Glomerular visceral epithelial cell (primary cell): Measurements from ENCODE around the gene DTHD1.

Experiments used
- DNase-seq: peaks from one replicate; pipeline ENCODE4 v3.0.0-alpha.2; 2016; ENCODE audit errors: extremely low spot score

The DTHD1 gene

GRCh38 chr4:36348403-36348938 is 67.1 kb downstream of the DTHD1 start:
- DNase-seq, result peak; percentile 12

DNA sequence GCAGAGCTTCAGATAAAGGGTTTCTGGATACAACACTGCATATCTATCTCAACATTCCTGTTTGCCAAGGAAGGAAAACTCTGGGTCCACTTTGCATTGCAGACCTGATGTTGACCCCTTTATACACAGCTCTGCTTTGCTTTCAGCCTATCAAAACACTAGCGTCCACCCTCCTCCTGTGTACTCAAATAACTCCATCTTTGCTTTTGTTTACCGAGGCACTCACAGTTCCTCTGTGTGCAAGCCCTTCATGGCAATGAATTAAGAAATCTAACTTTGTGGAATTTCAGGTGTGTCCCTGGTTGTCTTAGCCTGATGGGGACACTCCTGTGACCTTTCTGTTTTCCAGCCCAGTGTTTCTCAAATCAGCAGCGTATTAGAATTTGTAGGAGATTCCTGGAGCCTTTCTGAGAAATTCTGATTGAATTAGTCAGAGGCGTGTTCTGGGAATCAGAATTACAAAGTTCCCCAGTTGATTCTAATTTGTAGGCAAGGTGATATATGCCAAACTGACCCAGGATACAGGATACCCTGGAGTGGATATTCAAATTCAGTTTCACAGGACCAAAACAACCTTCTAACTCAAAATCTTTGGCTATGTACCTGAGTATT is 68.6 kb downstream of the DTHD1 start:
- DNase-seq, result no peak

DNA sequence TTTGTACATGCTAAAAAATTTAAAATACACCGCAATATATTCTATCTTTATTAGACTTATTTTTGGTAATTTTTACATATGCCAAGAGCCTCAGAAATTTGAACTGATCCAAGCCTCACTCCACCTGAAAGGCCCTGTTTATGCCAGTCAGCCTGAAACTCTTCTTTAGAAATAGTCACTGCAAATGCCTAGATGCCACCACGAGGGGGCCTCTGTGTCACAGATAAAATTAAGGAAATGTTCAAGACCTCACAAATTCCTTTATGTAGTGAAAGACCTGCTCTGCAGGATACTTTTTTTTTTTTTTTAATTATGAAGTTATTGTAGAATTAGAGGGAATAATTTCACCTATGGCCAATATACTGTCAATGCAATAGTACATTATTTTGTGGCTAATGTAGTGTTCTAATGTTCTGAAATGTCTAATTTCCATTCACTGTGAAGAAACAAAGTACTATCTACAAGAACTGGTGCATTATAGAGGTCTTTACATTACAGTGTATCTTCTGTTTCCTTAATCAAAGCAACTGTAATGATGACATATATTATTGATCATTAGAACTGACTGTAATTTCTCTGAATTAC is 69.8 kb downstream of the DTHD1 start:
- DNase-seq, result peak; percentile 63

GRCh38 chr4:36353998-36354397 is 72.6 kb downstream of the DTHD1 start:
- DNase-seq, result no peak

DNA sequence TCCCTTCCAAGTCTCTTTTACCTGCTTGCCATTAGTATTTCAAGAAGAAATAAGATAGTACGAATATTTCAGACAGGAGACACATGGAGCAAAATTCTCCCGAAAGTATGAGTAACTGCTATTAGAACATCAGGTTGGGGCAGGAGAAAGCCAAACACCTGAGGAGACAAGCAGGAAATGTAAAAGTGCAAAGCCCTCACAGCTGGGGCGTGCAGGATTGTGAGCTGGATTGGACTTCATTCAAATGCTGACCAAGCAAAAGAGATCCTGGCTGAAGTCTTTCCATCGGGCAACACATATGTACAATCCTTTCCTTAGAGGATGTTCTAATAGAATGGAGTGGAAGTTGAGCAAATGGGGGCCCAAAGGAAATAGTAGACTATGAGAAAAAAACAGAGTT is 76.8 kb downstream of the DTHD1 start:
- no peak for DNase-seq

GRCh38 chr4:36360755-36361154 is 79.3 kb downstream of the DTHD1 start:
- no peak for DNase-seq

- no peak for DNase-seq
These were observed 81.6 kb downstream of the DTHD1 start for GRCh38 chr4:36363024-36363423.

DNA sequence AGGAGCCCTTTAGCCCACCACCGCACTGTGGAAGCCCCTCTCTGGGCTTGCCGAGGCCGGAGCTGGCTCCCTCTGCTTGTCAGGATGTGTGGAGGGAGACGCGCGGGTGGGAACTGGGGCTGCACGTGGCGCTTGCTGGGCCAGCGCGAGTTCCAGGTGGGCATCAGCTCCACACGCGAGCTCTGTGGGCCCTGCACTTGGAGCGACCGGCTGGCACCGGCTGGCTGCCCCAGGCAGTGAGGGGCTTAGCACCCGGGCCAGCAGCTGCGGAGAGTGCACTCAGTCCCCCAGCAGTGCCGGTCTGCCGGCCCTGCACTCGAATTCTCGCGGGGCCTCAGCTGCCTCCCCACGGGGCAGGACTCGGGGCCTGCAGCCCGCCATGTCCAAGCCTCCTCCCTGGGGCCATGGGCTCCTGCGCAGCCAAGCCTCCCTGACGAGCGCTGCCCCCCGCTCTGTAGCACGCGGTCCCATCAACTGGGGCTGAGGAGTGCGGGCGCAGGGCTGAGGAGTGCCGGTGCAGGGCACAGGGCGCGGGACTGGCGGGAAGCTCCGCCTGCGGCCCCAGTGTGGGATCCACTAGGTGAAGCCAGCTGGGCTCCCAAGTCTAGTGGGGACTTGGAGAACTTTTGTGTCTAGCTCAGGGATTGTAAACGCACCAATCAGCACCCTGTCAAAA is 93.6 kb downstream of the DTHD1 start:
- no peak for DNase-seq

DNA sequence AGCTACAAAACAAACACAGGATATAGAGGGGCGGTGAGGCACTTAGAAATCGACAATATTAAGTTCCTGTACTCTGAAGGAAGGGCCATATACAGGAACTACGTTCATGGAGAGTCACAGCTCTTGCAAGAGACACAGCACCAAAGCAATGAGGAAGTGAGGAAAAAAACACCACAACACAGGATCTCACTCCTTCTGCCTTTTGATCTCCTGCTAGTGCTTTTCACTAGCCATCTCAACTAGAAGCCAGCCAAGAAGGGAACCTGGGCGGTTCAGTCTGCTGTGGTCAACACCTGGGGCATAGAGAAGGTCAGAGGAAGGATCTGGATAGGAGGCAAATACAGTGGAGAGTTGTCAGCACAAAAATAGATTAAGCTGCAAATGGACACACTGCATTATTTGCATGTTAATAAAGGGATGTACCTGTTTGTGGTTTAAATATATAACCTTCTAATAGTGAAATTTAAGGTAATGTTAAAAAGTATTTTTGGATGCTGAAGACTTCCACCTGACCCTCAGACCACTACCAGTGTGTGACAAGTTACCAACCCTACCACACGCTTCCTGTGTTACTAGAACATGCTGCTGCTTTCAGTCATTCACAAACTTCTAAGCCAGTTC is 104.6 kb downstream of the DTHD1 start:
- DNase-seq, result no peak

GRCh38 chr4:36386691-36387090 is 105.3 kb downstream of the DTHD1 start:
- no peak for DNase-seq

GRCh38 chr4:36388710-36389109 is 107.3 kb downstream of the DTHD1 start:
- no peak for DNase-seq

GRCh38 chr4:36391411-36391810 is 110.0 kb downstream of the DTHD1 start:
- DNase-seq, result no peak

DNA sequence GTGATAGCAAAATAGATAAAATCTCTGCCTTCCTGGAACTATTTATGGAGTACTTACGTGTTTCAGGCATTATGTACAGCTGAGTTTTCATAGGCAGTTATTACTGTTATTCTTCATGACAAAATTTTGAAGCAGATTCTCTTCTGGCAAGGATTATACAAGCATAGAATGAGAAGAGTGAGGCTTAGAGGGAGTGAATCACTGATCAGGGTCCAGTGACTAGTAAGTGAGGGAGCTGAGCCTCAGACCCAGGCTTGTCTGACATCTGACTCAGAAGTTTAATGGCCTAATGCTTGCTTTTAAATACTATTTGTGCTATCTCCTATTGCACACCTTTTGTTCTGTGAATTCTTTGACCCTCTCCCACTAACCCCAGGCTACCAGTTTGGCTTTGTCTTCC is 110.6 kb downstream of the DTHD1 start:
- DNase-seq, result peak; percentile 14

GRCh38 chr4:36392916-36393315 is 111.5 kb downstream of the DTHD1 start:
- DNase-seq, result no peak
